Neural progenitor cell (in vitro differentiated cells): ENCODE measurements around the gene DISC1.

ENCODE experiments used
- EZH2 ChIP-seq: fragments of 200-600 bp; sonication (generic); IDR thresholded peaks from 2 replicates; pipeline ENCODE4 v1.6.1; 2017; ENCODE audit warnings: antibody characterized with exemption, mild to moderate bottlenecking, moderate library complexity
- TF ChIP-seq, protein P1 (sequence below): fragments of 200-600 bp; sonication (generic); IDR thresholded peaks from 2 replicates; pipeline ENCODE4 v1.5.1; 2017; ENCODE audit warnings: antibody characterized with exemption, mild to moderate bottlenecking

DNA sequence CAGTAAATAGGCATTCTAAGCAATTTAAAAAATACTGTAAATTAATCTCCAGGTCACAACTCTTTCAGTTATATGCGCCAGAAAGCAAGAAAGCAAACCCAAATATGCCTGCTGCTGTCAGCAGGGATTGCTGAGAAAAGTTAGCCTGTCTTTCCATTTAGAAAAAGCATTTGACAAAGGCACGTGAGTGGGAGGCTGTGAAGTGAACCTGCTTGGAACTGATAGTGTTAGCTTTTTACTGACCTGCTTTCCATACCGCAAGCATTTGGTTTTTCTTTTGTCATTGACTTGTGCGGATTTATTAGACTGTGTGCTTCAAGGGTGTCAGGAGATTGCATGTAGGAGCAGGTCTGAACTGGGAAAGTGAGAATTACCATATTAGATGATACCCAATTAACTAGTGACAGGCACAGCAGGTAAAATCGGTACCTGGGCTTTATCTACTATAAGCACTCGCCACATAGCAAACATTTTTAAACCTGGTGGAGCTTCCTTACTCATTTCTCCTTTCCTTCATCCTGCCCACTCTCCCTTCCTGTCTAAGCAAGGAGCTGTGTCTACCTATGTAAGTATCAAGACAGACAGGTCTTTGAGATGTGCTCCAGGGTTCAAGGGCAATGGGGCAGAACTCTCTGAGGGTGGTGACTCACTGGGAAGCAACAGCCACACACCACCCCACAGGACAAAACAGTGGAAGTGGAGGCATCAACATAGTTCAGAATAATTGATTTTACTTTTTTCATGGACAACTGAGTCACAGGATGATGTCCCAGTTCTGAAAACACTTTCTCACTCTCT lies 323.9 kb downstream of the DISC1 start:
- TF ChIP-seq, protein P1, sequence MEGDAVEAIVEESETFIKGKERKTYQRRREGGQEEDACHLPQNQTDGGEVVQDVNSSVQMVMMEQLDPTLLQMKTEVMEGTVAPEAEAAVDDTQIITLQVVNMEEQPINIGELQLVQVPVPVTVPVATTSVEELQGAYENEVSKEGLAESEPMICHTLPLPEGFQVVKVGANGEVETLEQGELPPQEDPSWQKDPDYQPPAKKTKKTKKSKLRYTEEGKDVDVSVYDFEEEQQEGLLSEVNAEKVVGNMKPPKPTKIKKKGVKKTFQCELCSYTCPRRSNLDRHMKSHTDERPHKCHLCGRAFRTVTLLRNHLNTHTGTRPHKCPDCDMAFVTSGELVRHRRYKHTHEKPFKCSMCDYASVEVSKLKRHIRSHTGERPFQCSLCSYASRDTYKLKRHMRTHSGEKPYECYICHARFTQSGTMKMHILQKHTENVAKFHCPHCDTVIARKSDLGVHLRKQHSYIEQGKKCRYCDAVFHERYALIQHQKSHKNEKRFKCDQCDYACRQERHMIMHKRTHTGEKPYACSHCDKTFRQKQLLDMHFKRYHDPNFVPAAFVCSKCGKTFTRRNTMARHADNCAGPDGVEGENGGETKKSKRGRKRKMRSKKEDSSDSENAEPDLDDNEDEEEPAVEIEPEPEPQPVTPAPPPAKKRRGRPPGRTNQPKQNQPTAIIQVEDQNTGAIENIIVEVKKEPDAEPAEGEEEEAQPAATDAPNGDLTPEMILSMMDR, result no peak
- TF ChIP-seq EZH2, result no peak
